Prostate gland (tissue), 2 donors: ENCODE data around the gene ARFRP1. TPM values are rescaled to one million over a fixed set of nuclear protein-coding genes. Genes with fewer than 3 reads are reported as not detected.

Experiments
- DNase-seq: peaks from one replicate; pipeline ENCODE4 v3.0.0-alpha.2; 2019; ENCODE audit warnings: low spot score
- H3K27ac ChIP-seq, 2 donors: fragments of 200-600 bp; sonication (generic); 2 replicates each; pipeline ENCODE4 v1.5.1; 2017 to 2019
- H3K27me3 ChIP-seq: fragments of 200-600 bp; sonication (generic); replicated peaks from 2 replicates; pipeline ENCODE4 v1.5.1; 2019; ENCODE audit not compliant: insufficient read depth
- H3K36me3 ChIP-seq, 2 donors: fragments of 200-600 bp; sonication (generic); 1 replicate in 1 of 2; 2 replicates in 1 of 2; pipeline versions ENCODE4 v1.5.1 to v1.8.1; 2017 to 2019
- H3K4me1 ChIP-seq: fragments of 200-600 bp; sonication (generic); replicated peaks from 2 replicates; pipeline ENCODE4 v1.5.1; 2019
- H3K4me3 ChIP-seq, 2 donors: fragments of 200-600 bp; sonication (generic); 2 replicates each; pipeline ENCODE4 v1.5.1; 2017 to 2019
- H3K9me3 ChIP-seq: fragments of 200-600 bp; sonication (generic); 2 replicates; pipeline ENCODE4 v1.5.1; 2017
- POLR2A ChIP-seq: fragments of 450-650 bp; IDR thresholded peaks from one replicate; pipeline ENCODE4 v1.6.1; 2016; ENCODE audit warnings: antibody characterized with exemption, mild to moderate bottlenecking
- POLR2AphosphoS5 ChIP-seq: sonication (generic); formaldehyde crosslinking; IDR thresholded peaks from one replicate; pipeline ENCODE4 v1.6.1; 2017; ENCODE audit warnings: antibody characterized with exemption
- WGBS: methylation state at CpG from one replicate; pipeline ENCODE4 v1.1.5; 2018; 5-methylcytosine and 5-hydroxymethylcytosine counted together
- intact Hi-C: fragments of 100-400 bp; cut with DNase I; formaldehyde crosslinking; loops from one replicate; pipeline ENCODE4 v1.14.2; 2022
- total RNA-seq, 2 donors: library from RNA; depleted of rRNA; stranded (reverse); fragments of >200 nt; gene quantifications; one replicate each; pipeline ENCODE4 v1.1.0, GENCODE V29; 2016
- TF ChIP-seq, protein P1 (sequence below), 4 experiments: fragments of 200-600 bp in 2 of 4; fragments of 450-650 bp in 2 of 4; sonication (generic) in 2 of 4; IDR thresholded peaks; 1 replicate in 3 of 4; 2 replicates in 1 of 4; pipeline ENCODE4 v1.5.1; 2016 to 2019; ENCODE audit warnings: antibody characterized with exemption in 4 of 4, mild to moderate bottlenecking in 2 of 4, moderate library complexity in 2 of 4

ARFRP1 gene
- total RNA-seq, 2 donors from 2014 or later = 36.8 to 50.8 TPM

DNA sequence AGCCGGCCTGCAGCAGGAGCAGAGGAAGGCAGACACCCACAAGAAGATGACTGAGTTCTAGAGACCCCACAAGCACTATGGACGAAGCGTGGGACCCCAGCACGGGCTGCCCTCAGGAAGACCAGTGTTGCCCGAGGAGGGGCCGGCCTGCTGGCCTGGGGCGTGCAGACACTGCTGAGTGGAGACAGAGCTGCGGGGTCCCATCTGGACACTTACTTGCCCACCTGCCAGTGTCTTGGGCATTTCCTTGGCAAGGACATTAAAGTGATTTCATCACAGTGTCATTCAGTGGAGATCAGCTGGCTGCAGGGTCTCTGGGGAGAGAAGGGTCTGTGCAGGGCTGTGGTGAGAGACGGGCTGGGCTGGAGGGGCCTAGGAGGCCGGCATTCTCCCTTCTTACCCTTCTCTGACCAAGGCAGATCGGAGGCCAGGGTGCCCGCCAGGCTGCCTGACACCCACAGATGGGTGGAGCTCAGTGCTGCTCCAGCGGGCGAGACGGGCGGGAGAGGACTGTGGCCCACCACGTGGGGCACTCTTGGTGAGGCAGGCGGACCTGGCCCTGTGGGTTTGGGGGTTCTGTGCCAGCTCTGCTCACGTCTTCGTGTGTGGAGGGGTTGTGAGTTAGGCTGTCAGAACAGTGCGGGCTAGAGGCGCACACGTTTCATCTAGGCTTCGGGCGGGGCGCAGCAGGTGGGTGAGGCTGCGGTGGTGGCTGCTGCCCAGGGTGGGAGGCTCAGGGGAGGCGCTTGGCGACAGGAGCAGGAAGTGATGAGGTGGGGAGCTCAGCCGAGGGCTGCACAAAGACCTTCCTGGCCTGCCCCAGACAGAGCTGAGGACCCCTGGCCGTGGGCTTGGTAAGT, 28.3 kb upstream of the ARFRP1 start, which contains the start of gene LIME1:
Gene LIME1 (plus strand): TSS at position 806 of the 860 bp plus-strand sequence. CDS start 886 bp downstream, outside the sequence.
- Histone ChIP-seq H3K27ac (no peak within 1 kb of the TSS), H3K36me3 (peaks cover 4% of the 10 kb centered on the region in 2 donors), H3K27me3 (no peaks in the 10 kb centered on the region), H3K4me1 (peaks cover 13% of the 10 kb centered on the region), H3K4me3 (peak within 1 kb of the TSS; percentile 13 to 24), H3K9me3 (no peaks in the 10 kb centered on the region)
- 84% methylated on average over 31 of the region's 31 CpGs for WGBS
- DNase-seq = no peak
- intact Hi-C loops = loop anchor here (5.0 kb wide), 1 partner anchor 79 kb away; the partner anchor contains the start of gene RTEL1
- TF ChIP-seq POLR2AphosphoS5 = no peak
- TF ChIP-seq POLR2A = no peak
- TF ChIP-seq, protein P1, sequence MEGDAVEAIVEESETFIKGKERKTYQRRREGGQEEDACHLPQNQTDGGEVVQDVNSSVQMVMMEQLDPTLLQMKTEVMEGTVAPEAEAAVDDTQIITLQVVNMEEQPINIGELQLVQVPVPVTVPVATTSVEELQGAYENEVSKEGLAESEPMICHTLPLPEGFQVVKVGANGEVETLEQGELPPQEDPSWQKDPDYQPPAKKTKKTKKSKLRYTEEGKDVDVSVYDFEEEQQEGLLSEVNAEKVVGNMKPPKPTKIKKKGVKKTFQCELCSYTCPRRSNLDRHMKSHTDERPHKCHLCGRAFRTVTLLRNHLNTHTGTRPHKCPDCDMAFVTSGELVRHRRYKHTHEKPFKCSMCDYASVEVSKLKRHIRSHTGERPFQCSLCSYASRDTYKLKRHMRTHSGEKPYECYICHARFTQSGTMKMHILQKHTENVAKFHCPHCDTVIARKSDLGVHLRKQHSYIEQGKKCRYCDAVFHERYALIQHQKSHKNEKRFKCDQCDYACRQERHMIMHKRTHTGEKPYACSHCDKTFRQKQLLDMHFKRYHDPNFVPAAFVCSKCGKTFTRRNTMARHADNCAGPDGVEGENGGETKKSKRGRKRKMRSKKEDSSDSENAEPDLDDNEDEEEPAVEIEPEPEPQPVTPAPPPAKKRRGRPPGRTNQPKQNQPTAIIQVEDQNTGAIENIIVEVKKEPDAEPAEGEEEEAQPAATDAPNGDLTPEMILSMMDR (IDR thresholded peaks at IDR 0.05) = no peak

DNA sequence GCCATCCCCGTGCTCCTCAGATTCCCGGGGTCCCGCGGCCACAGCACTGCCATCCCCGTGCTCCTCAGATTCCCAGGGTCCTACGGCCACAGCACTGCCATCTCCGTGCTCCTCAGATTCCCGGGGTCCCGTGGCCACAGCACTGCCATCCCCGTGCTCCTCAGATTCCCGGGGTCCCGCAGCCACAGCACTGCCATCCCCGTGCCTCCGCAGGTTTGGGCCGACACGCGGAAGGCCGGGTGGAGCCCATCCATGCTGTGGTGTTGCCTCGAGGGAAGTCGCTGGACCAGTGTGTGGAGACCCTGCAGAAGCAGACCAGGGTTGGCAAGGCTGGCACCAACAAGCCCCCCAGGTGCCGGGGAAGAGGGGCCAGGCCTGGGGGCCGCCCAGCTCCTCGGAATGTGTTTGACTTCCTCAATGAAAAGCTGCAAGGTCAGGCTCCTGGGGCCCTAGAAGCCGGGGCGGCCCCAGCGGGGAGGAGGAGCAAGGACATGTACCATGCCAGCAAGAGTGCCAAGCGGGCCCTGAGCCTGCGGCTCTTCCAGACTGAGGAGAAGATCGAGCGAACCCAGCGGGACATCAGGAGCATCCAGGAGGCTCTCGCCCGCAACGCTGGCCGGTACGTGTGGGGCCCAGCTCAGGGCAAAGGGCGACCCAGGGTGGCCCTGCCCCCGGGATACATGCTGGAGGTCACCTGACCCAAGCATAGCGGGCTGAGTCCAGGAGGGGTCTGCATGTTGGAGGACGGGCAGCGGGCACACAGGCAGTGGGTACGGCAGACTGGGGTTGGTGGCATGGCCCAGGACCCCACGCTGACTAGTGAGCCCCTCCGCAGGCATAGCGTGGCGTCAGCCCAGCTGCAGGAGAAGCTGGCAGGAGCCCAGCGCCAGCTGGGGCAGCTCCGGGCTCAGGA, 27.4 kb upstream of the ARFRP1 start:
- H3K27ac ChIP-seq = no peak overlapping the region
- TF ChIP-seq, protein P1 (IDR thresholded peaks at IDR 0.05) = no peak
- TF ChIP-seq POLR2A (no peak), POLR2AphosphoS5 (no peak)
- no peaks in the 10 kb centered on the region for H3K9me3 ChIP-seq
- peaks cover 12% of the 10 kb centered on the region for H3K4me1 ChIP-seq
- WGBS = 87% methylated on average over 43 of the region's 48 CpGs
- H3K36me3 ChIP-seq = peaks cover 4% of the 10 kb centered on the region in 2 donors
- no peaks in the 10 kb centered on the region for H3K27me3 ChIP-seq
- intact Hi-C loops = loop anchor here (5.0 kb wide), 1 partner anchor 78 kb away; the partner anchor contains the start of gene RTEL1
- no peak overlapping the region for H3K4me3 ChIP-seq
- no peak for DNase-seq

DNA sequence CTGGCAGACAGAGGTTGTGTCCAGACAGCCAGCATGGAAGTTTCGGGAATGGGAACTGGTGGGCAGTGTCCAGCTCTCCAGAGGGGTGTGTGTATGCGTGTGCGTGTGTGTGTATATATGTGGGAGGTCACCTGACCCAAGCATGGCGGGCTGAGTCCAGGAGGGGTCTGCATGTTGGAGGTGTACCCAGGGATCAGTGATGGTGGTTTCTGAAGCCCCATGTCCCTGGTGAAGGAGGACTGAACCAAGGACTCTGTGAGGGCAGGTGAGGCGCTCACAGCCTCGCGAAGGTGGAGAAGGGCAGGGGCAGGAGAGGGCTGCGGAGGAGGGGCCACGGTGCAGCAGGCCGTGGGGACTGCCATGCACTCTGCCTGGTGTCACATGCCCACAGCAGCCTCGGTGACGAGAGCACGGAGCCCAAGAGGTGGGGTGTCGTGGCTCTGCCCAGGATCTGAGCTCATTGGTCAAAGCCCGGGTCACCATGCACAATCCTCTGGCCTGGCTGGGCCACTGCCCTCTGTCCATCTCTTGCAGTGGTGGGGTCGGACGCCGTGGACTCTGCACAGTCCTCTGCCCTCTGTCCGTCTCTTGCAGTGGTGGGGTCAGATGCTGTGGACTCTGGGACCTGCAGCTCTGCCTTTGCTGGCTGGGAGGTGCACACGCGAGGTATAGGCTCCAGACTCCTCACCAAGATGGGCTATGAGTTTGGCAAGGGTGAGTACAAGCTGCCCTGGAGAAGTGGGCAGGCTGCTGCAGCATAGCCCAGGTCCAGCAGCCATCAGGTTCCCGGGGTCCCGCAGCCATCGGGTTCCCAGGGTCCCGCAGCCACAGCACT, 26.6 kb upstream of the ARFRP1 start:
- H3K27ac ChIP-seq = no peak overlapping the region
- peaks cover 12% of the 10 kb centered on the region for H3K4me1 ChIP-seq
- H3K27me3 ChIP-seq = no peaks in the 10 kb centered on the region
- DNase-seq = no peak
- no peak overlapping the region for H3K4me3 ChIP-seq
- peaks cover 4% of the 10 kb centered on the region in 2 donors for H3K36me3 ChIP-seq
- TF ChIP-seq, protein P1 (IDR thresholded peaks at IDR 0.05) = no peak
- TF ChIP-seq POLR2A = no peak
- no peak for TF ChIP-seq POLR2AphosphoS5
- H3K9me3 ChIP-seq = no peaks in the 10 kb centered on the region
- intact Hi-C loops = no loop called here
- WGBS = 95% methylated on average over 18 of the region's 25 CpGs

DNA sequence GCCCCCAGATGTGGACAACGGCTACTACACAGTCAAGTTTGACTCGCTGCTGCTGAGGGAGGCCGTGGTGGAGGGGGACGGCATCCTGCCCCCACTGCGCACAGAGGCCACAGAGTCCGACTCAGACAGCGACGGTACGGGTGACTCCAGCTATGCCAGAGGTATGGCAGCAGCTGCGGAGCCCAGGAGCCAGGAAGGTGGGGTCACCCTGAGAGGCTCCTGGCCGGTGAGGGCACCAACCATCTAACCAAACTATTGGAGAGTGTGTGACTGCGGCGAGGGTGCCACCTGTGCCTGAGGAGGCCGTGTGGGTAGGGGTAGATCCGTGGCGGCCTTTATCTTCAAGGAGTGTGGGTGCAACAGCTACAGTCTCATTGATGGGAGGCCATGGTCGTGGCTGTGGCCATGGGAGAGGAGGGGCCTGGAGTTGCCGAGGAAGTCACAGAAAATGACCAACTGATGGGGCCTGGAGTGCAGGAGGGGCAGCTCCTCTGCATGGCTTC, 25.9 kb upstream of the ARFRP1 start:
- Histone ChIP-seq H3K27me3 (no peaks in the 10 kb centered on the region), H3K9me3 (no peaks in the 10 kb centered on the region), H3K4me1 (peaks cover 6% of the 10 kb centered on the region), H3K4me3 (no peak overlapping the region), H3K36me3 (peaks cover 4% of the 10 kb centered on the region in 2 donors), H3K27ac (no peak overlapping the region)
- no peak for TF ChIP-seq POLR2AphosphoS5
- TF ChIP-seq POLR2A = no peak
- TF ChIP-seq, protein P1 (IDR thresholded peaks at IDR 0.05) = no peak
- intact Hi-C loops = no loop called here
- 91% methylated on average over 18 of the region's 18 CpGs for WGBS
- DNase-seq = no peak
